Ovary (tissue), 3 donors: Measurements from ENCODE around the gene GPR78.

Experiments used
- EP300 ChIP-seq: sonication (generic); formaldehyde crosslinking; IDR thresholded peaks from one replicate; pipeline ENCODE4 v1.6.1; 2017; ENCODE audit warnings: antibody characterized with exemption
- POLR2A ChIP-seq: fragments of 450-650 bp; IDR thresholded peaks from one replicate; pipeline ENCODE4 v1.6.1; 2017; ENCODE audit warnings: antibody characterized with exemption, mild to moderate bottlenecking, moderate library complexity
- TF ChIP-seq, protein P1 (sequence below), 3 donors: fragments of 450-650 bp in 2 of 3; fragments of 200-600 bp in 1 of 3; IDR thresholded peaks; one replicate each; pipeline versions ENCODE4 v1.5.1 to v1.8.0; 2016 to 2022; ENCODE audit warnings: antibody characterized with exemption in 3 of 3, mild to moderate bottlenecking in 1 of 3
- donor health status: DM: no; HTN: no; CAD: no.

- TF ChIP-seq, protein P1, sequence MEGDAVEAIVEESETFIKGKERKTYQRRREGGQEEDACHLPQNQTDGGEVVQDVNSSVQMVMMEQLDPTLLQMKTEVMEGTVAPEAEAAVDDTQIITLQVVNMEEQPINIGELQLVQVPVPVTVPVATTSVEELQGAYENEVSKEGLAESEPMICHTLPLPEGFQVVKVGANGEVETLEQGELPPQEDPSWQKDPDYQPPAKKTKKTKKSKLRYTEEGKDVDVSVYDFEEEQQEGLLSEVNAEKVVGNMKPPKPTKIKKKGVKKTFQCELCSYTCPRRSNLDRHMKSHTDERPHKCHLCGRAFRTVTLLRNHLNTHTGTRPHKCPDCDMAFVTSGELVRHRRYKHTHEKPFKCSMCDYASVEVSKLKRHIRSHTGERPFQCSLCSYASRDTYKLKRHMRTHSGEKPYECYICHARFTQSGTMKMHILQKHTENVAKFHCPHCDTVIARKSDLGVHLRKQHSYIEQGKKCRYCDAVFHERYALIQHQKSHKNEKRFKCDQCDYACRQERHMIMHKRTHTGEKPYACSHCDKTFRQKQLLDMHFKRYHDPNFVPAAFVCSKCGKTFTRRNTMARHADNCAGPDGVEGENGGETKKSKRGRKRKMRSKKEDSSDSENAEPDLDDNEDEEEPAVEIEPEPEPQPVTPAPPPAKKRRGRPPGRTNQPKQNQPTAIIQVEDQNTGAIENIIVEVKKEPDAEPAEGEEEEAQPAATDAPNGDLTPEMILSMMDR (IDR thresholded peaks at IDR 0.05) = no peak
- TF ChIP-seq EP300 = no peak
- TF ChIP-seq POLR2A = no peak
Observed at GRCh38 chr4:8543623-8544022, 36.6 kb upstream of the GPR78 start.
